HepG2 (cell line): ENCODE measurements around the gene C5AR2. TPM values are rescaled to one million over a fixed set of nuclear protein-coding genes. Genes with fewer than 3 reads are reported as not detected.

Experiments
- ATF5 ChIP-seq: sonication (generic); formaldehyde crosslinking; IDR thresholded peaks from 2 replicates; pipeline ENCODE4 v1.4.0; 2020; ENCODE audit warnings: mild to moderate bottlenecking, low read depth, missing genetic modification reagents
- BCL6 ChIP-seq: IDR thresholded peaks from 2 replicates; pipeline ENCODE4 v1.6.1; 2016; ENCODE audit warnings: missing genetic modification reagents, missing compliant biosample characterization
- CBX5 ChIP-seq: sonication (generic); formaldehyde crosslinking; IDR thresholded peaks from 2 replicates; pipeline ENCODE4 v1.4.0; 2020; ENCODE audit warnings: missing genetic modification reagents, borderline replicate concordance
- HOXD1 ChIP-seq: sonication (generic); formaldehyde crosslinking; IDR thresholded peaks from 2 replicates; pipeline ENCODE4 v1.5.0; 2020; ENCODE audit warnings: missing genetic modification reagents
- MAF1 ChIP-seq: sonication (generic); formaldehyde crosslinking; IDR thresholded peaks from 2 replicates; pipeline ENCODE4 v1.5.0; 2020; ENCODE audit warnings: missing genetic modification reagents, borderline replicate concordance
- MXD3 ChIP-seq: IDR thresholded peaks from 2 replicates; pipeline ENCODE4 v1.6.1; 2016; ENCODE audit warnings: mild to moderate bottlenecking, missing biosample characterization, missing genetic modification reagents
- NKX3-1 ChIP-seq: sonication (generic); formaldehyde crosslinking; IDR thresholded peaks from 2 replicates; pipeline ENCODE4 v1.5.0; 2020; ENCODE audit warnings: missing genetic modification reagents
- NR2C2 ChIP-seq: sonication (generic); formaldehyde crosslinking; IDR thresholded peaks from 2 replicates; pipeline ENCODE4 v1.4.0; 2020; ENCODE audit warnings: missing genetic modification reagents, mild to moderate bottlenecking, moderate library complexity, borderline replicate concordance
- PLRG1 ChIP-seq: fragments of 450-650 bp; conservative IDR thresholded peaks from 2 replicates; pipeline ENCODE4 v1.6.1; 2016
- ZBTB10 ChIP-seq: sonication (generic); formaldehyde crosslinking; IDR thresholded peaks from 2 replicates; pipeline ENCODE4 v1.4.0; 2020; ENCODE audit warnings: missing genetic modification reagents, borderline replicate concordance
- ZFP36L2 ChIP-seq: sonication (generic); formaldehyde crosslinking; IDR thresholded peaks from 2 replicates; pipeline ENCODE4 v1.4.0; 2020; ENCODE audit warnings: missing genetic modification reagents
- ZFP37 ChIP-seq: sonication (generic); formaldehyde crosslinking; IDR thresholded peaks from 2 replicates; pipeline ENCODE4 v1.4.0; 2020; ENCODE audit warnings: missing genetic modification reagents, borderline replicate concordance
- ZNF121 ChIP-seq: sonication (generic); formaldehyde crosslinking; IDR thresholded peaks from 2 replicates; pipeline ENCODE4 v1.5.0; 2020; ENCODE audit warnings: mild to moderate bottlenecking, missing genetic modification reagents
- ZNF205 ChIP-seq: IDR thresholded peaks from 2 replicates; pipeline ENCODE4 v1.6.1; 2018; ENCODE audit warnings: missing biosample characterization, missing genetic modification reagents
- ZNF468 ChIP-seq: sonication (generic); formaldehyde crosslinking; IDR thresholded peaks from 2 replicates; pipeline ENCODE4 v1.8.0; 2022; ENCODE audit warnings: mild to moderate bottlenecking, moderate library complexity, missing genetic modification reagents
- ZNF512B ChIP-seq: sonication (generic); formaldehyde crosslinking; IDR thresholded peaks from 2 replicates; pipeline ENCODE4 v1.5.1; 2020; ENCODE audit warnings: missing genetic modification reagents, mild to moderate bottlenecking, borderline replicate concordance
- ZNF547 ChIP-seq: sonication (generic); formaldehyde crosslinking; IDR thresholded peaks from 2 replicates; pipeline ENCODE4 v1.5.1; 2020; ENCODE audit warnings: mild to moderate bottlenecking, missing genetic modification reagents
- ZNF572 ChIP-seq: sonication (generic); formaldehyde crosslinking; IDR thresholded peaks from 2 replicates; pipeline ENCODE4 v1.5.1; 2020; ENCODE audit warnings: mild to moderate bottlenecking, missing genetic modification reagents
- ZNF605 ChIP-seq: sonication (generic); formaldehyde crosslinking; IDR thresholded peaks from 2 replicates; pipeline ENCODE4 v1.8.0; 2022; ENCODE audit warnings: mild to moderate bottlenecking, missing genetic modification reagents
- ZNF768 ChIP-seq: sonication (generic); formaldehyde crosslinking; IDR thresholded peaks from 2 replicates; pipeline ENCODE4 v1.4.0; 2020; ENCODE audit warnings: missing genetic modification reagents
- ZNF780A ChIP-seq: sonication (generic); formaldehyde crosslinking; IDR thresholded peaks from 2 replicates; pipeline ENCODE4 v1.8.0; 2022; ENCODE audit warnings: mild to moderate bottlenecking, missing genetic modification reagents, moderate library complexity
- ZNF800 ChIP-seq: sonication (generic); formaldehyde crosslinking; IDR thresholded peaks from 2 replicates; pipeline ENCODE4 v1.4.0; 2020; ENCODE audit warnings: missing genetic modification reagents
- ZNF839 ChIP-seq: sonication (generic); formaldehyde crosslinking; IDR thresholded peaks from 2 replicates; pipeline ENCODE4 v1.4.0; 2020; ENCODE audit warnings: missing genetic modification reagents, mild to moderate bottlenecking, borderline replicate concordance
- ZNF841 ChIP-seq: sonication (generic); formaldehyde crosslinking; IDR thresholded peaks from 2 replicates; pipeline ENCODE4 v1.8.1; 2023; ENCODE audit warnings: missing genetic modification reagents, borderline replicate concordance
- polyA plus RNA-seq, 8 experiments: library from polyadenylated mRNA; depleted of rRNA in 3 of 8; stranded (reverse) in 7 of 8; unstranded in 1 of 8; fragments of >200 nt; fragmentation: Illumina TruSeq in 4 of 8; extraction: Trizol in 4 of 8; gene quantifications; 2 replicates each; pipeline versions ENCODE4 v1.2.1 to v1.2.3, GENCODE V29; 2011 to 2016; ENCODE audit warnings: low read depth in 4 of 8, missing spikeins in 1 of 8, mixed read lengths in 1 of 8; ENCODE audit not compliant: insufficient read depth in 1 of 8
- total RNA-seq, 5 experiments: library from RNA; depleted of rRNA; stranded (reverse); fragments of >200 nt; fragmentation: Illumina TruSeq; extraction: Trizol; gene quantifications; 2 replicates each; pipeline ENCODE4 v1.2.3, GENCODE V29; 2016; ENCODE audit warnings: low read depth in 1 of 5

C5AR2 gene
- total and polyA plus RNA-seq, 2 of the 13 experiments (the other 11 are each of a cell fraction or from before 2014, with no cell fraction given): 0.09 to 0.24 TPM

GRCh38 chr19:47305309-47305751, 26.6 kb upstream of the C5AR2 start (continued):
- TF ChIP-seq ZNF839 (CRISPR knock-in tag) (no peak), ZNF572 (CRISPR knock-in tag) (no peak), ZNF468 (CRISPR knock-in tag) (no peak), ZNF121 (CRISPR knock-in tag) (no peak), ZNF800 (CRISPR knock-in tag) (0 out of 2 replicates have a peak, but pooled peaks have one; percentile 29), CBX5 (CRISPR knock-in tag) (peak; percentile 56; the same call in 1 of the 2 replicates), HOXD1 (CRISPR knock-in tag) (no peak), ZBTB10 (CRISPR knock-in tag) (no peak), NR2C2 (CRISPR knock-in tag) (no peak), ZFP37 (no peak), ZNF780A (CRISPR knock-in tag) (no peak), NKX3-1 (no peak), ZNF547 (no peak), ZNF768 (CRISPR knock-in tag) (no peak), MXD3 (CRISPR knock-in tag) (no peak), ZFP36L2 (CRISPR knock-in tag) (no peak), ZNF512B (CRISPR knock-in tag) (no peak), PLRG1 (no peak), ZNF205 (CRISPR knock-in tag) (peak; percentile 18; the same call in 1 of the 2 replicates), BCL6 (CRISPR knock-in tag) (0 out of 2 replicates have a peak, but pooled peaks have one; percentile 28), ZNF841 (CRISPR knock-in tag) (no peak), ATF5 (no peak), MAF1 (CRISPR knock-in tag) (no peak), ZNF605 (0 out of 2 replicates have a peak, but pooled peaks have one; percentile 44)
